ENCODE results near the gene GRIK4.

The GRIK4 gene

DNA sequence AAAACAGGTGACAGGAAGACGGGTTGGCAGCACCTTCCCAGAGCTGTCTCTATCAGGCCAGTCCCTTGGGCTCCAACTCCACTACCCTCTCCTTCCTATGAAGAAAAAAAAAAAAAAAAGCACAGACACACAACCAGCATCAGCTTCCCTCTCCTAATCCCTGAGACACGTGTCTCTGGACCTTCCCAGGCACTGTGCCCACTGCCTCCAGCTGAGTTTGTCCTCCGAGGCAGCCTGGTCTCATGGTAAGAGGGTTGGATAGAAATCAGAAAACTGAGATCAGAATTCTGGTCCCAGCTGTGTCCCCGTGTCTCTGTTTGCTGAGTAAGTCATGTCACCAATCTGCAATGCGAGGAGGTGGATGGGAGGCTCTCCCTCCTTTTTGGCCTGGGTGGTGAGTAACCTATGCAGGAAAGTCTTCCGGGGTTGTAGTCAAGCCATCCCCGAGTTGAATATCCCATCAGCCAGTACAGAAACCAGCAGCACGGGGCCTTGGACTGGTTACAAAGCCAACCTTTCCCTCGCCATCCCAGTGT is 318.6 kb downstream of the GRIK4 start:
- DNase-seq (ENCODE audit: low read depth in 3 of 3, low spot score in 1 of 3), result no peak

DNA sequence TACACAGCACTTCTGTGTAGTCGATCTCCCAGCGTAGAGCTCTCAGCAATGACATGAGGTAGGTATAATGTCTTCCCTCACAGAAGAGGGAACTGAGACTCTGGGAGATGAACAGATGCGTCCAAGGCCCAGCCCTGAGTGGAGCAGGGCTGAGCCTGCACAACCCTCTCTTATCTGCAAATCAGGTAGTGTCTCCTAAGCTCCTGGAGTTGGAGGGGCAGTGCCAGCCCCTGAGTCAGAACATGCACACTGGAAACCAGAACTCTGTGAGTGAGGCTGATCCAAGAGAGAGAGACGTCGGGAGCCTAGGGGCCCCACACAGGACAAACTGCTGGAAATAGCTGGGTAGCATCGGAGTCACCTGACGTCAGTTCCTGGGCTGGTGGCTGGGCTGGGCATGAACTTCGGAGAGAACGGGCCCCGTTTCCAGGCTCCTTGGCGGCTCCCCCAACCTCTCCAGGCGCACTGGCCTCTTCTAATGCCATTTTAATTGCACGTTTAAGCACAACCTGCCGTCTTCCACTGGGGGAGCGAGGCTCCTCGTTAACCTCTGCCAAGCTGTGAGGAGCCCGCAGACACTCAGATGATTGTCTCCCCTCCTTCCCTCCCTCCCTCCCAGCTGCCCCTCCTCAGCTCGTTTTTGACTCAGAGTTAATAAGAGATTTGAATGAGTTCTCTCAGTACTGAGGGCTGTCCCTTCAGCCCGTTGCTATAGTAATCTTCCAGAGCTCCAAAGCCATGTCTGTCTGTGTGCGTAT is 321.1 kb downstream of the GRIK4 start:
- no peak for DNase-seq (ENCODE audit: low read depth in 3 of 3, low spot score in 1 of 3)

DNA sequence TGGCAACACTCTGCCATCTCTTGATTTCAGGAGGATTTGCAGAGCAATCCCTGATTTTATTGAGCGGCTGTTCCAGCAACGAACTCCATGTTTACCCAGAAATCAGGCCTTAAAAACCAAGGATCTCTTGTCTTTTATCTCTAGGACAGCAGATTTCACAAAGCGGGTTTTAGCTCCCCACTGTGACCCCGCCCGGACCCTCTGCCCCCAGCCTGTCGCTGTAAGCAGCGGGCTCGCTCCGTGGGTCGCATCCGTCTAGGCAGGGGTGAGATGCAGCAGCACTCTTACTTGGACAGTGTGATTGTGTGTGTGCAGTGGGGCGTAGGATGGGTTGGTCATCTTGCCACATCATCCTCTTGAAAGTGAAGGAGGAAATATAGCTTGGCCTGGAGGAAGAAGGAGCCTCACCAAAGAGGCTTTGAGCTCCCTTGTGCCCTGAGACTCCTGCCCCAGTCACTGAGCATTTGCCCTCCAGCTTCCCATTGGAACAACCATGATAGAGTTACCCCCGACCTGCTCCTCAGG is 323.2 kb downstream of the GRIK4 start:
- no peak for DNase-seq (ENCODE audit: low read depth in 3 of 3, low spot score in 1 of 3)

DNA sequence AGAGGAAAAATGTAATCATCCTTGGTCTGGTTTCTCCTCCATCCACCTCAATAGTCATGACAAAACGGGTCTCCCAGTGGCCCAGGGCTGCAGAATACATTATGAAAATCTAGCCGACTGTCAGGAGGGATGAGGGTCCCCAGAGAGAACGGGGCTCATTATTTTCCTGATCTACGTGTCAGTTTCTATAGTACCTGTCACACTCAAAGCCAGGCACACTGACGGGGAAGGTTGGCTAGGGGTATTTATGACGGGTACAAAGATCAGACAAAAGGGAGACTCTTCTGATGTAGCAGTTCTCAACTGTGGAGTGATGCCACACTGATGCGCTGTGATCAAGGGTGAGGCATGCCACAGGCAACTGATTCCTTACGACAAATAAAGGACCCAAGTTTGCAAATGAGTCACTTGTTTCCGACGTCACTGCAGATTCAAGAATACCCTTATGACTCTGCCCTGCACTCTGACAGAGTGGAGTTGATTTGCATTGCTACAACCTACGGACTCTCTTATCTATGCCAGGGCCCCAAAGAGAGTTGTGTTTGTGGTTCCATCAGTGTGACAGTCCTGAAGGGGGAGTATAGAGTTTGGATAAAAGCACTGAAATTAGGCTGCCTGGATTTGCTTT is 324.2 kb downstream of the GRIK4 start:
- no peak for DNase-seq (ENCODE audit: low read depth in 3 of 3, low spot score in 1 of 3)

DNA sequence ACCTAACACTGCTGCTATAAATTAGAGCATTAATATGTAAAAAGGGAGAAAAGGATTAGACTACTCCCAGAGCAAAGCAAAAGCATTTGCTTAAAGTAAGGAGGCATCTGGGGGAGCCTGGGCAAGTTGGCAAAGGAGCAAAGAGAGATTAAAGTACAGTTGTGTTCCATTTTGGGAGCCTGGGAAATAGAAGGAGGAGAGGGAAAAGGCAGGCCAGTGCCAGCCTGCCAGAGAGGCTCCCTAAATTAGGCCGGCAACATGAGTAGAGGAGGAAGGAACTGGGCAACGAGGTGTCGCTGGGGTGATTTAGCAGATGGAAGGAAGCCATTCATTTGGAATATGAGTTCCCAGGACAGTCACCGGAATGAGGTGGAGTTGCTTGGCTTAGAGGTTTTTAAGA is 326.1 kb downstream of the GRIK4 start:
- no peak for DNase-seq (ENCODE audit: low read depth in 3 of 3, low spot score in 1 of 3)

DNA sequence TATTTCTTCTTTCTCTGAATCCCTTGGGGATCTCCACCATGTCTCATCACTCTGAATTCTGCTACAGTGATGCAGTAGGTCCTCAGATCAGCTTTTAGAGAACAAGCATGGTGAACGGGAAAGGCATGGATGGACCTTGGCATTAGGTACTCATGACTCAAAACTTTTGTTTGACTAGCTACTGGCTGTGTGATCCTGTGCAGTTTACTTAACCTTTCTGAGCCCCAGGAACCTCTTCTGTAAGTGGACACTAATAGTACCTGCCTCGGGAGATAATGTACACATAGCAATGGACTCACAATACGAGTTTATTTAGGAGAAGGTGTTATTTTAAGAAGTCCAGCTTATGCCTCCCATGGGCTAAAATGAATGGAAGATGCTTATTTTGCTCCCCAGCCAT is 327.7 kb downstream of the GRIK4 start:
- DNase-seq (ENCODE audit: low read depth in 3 of 3, low spot score in 1 of 3), result no peak

DNA sequence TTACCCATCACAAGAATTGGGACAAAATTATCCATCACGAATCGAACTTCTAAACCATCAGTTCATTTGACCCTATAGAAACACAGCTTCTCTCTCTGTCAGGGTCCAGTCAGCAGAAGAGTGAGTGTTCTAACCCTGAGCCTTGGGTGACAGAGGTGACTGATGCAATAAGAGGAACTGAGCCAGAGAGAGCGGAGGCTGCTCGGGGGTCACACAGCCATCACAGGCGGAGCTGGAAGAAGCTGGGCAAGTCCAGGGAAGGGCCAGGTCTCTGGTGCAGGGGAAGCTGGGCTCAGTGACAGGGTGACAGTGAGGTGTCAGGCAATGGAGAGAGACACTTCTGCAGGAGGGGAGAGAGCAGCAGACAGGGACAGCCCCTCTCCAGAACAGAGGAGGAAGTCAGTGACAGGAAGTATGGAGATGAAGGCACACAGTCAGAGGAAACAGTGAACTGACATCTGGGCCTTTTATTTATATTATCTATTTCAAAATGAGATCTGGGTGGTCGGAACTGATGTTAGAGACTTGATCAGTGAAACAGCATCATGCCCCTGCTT is 328.4 kb downstream of the GRIK4 start:
- DNase-seq (ENCODE audit: low read depth in 3 of 3, low spot score in 1 of 3), result no peak

DNA sequence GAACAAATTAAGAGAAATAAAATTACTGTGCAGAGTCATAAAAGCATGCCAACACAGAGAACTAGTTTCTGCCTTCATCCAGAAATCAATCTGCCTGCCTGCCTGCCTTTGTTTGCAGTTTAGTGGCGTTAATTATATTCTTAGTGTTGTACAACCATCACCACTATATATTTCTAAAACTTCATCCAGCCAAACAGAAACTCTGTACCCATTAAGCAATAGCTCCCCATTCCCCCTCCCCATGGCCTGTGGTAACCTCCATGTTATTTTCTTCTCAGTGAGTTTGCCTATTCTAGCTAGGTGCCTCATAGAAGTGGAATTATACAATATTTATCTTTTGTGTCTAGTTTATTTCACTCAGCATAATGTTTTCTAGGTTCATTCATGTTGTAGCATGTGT is 329.1 kb downstream of the GRIK4 start:
- no peak for DNase-seq (ENCODE audit: low read depth in 3 of 3, low spot score in 1 of 3)

DNA sequence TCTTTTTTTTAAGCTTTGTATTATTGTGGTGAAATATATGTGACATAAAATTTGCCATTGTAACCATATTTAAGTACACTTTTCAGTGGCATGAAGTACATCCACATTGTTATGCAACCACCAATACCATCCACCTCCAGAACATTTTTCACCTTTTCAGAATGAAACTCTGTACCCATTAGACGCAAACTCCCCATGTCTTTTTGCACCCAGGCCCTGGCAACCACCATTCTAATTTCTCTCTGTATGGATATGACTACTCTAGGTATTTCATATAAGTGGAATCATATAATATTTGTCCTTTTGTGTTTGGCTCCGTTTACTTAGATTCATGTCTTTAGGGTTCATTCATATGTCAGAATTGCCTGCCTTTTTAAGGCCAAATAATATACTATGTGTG is 329.5 kb downstream of the GRIK4 start:
- no peak for DNase-seq (ENCODE audit: low read depth in 3 of 3, low spot score in 1 of 3)

DNA sequence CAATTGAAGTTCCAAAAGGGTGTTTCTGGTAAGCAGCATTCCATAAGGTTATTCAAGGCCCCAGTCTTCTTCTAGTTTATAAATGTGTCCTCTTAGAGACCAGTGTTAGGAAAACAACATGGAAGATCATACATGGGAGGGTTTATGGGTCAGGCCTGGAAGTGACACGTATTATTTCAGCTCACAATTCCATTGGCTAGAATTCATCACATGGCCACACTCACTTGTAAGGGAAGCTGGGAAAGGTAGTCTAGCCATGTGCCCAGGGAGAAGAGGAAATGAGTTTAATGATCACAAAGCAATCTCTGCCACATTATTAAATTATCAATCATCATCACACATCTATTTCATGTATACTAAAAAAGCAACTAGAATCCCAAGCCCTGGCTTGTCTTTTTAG is 330.6 kb downstream of the GRIK4 start:
- DNase-seq (ENCODE audit: low read depth in 3 of 3, low spot score in 1 of 3), result no peak

DNA sequence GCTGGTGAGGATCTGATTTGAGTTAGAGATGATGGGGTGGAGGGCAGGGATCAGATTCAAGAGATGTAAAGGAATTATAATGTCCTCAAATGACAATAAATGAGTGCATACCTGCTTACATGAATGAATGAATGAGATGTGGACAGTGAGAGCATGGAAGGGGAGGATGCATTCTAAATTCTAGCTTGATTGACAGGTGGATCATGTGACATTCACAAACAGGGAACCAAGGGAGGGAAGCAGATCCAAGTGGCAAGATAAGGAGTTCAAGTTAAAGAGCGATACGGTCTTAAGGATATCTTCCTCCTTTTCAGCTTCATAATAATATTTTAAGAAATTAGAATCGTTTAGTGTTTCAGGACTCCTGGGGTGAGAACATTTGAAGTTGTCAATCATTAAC is 341.9 kb downstream of the GRIK4 start:
- DNase-seq (ENCODE audit: low read depth in 3 of 3, low spot score in 1 of 3), result no peak

DNA sequence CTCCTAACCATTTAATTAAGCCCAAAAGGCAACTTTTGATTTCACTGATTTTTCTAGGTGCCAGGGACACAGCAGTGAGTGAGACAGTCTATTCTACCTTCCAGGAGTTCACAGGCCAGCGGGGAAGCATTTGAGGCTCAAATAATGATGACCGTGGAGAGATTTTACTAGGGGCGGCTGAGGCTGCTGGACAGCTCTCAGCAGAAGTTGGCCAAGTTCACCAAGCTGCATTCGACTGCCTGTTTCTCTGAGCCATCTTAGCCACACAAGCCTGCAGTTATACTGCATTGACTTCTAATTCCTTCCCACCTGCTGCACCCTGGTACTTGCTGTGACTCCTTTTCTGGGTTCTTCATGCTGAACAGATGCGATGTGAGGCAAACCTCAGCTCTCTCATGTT is 343.4 kb downstream of the GRIK4 start:
- no peak for DNase-seq (ENCODE audit: low read depth in 3 of 3, low spot score in 1 of 3)

DNA sequence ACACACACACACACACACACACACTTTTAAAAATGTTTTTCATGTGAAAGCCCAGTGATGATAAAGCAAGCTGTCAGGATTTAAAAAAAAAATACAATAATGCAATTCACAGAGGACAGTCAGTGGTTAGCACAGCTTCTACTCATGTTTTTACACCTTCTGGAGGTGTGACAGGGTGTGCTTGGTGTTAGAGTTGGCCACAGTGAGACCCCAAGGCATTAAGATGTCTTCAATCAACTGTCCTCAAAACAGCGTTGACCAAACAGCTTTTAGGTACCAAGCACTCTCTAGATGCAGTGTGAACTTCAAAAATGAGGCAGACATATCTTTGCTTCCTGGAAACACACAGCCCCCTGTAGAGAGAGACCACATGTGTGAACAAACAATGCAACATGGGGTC is 346.0 kb downstream of the GRIK4 start:
- DNase-seq (ENCODE audit: low read depth in 3 of 3, low spot score in 1 of 3), result no peak

DNA sequence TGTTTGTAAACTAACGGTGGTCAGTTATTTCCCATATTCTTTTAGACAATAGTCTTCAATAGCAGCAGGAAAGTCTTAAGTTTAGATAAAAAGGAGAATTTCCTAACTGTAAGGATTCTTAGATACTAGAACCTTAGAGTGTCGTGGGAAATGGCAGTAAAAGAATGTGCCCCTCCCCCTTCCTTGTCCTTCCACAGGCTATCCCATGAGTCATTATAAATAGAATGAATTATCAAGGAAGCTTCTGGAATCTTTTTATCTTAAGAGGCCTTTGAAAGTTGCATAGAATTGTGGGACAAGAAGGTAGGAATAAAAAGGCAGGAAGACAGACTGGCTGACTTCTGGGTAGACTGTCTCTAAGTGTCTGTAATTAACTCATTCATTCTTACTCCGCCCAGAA is 347.2 kb downstream of the GRIK4 start:
- DNase-seq (ENCODE audit: low read depth in 3 of 3, low spot score in 1 of 3), result no peak

DNA sequence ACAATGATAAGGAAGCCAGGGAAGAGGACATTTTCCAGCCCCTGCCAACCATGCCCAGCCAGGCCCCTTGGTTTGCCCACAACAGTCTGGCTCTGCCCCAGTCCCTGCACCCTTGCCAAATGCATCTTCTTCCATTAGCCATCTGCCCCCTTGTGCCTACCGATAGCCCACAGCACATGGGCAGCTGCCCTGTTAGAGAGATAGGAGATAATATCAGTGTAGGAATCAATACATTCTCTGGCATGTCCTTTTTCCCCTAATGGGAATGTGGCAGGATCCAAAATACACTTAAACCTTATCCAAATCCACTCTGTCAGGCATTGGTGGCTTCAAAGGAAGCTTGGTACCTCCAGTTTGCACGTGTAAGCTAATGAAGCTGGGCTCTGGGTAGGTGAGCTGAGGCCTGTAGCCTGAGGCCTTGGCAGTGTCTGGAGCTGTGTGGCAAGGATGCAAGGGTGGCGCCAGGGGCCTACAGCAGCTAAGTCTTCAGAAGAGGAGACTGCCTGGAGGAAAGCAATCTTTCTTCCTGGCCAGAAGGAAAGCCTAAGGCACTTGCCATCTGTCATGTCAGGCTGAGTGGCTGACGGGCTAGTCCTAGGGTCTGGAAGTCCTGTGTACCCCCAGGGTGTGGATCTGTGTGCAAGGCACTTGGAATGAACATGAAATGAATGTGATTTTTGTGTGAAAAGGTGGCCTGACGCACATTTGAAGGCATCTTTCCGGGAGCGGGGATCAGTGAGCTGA is 348.2 kb downstream of the GRIK4 start:
- DNase-seq (ENCODE audit: low read depth in 3 of 3, low spot score in 1 of 3), result no peak

DNA sequence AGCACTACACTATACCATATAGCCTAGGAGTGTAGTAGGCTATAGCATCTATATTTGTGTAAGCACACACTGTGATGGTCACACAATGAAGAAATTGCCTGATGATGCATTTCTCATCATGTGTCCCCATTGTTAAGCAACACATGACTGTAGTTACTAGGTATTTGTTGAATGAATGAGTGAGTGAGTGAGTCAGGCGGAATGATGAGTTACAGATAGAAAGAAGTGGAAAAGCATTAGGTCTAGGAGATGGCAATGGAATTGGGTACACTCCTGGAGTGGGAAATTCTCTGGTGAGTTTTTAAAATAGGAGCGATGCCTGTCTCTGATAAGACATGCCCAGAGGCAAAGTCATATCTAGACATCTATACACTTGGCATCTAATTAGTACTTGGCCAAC is 351.8 kb downstream of the GRIK4 start:
- DNase-seq (ENCODE audit: low read depth in 3 of 3, low spot score in 1 of 3), result no peak

DNA sequence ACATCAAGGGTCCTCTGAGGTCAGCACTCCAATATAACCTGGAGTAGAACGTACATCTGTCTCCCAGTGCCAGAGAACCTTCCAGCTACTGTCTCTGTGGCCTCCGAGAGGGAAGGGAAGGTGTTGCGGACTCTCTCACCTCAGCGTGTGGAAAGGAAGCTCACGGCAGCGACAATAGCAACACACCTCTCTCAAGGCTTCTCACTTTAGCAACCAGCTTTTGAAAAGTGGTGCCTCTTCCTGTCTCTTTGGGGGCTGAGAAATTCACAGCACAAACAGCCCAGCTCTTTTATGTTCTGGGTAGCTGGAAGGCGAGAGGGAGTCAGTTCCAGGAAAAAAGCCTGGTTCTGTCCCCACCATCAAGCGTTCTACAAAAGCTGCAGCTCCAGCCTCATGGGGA is 355.5 kb downstream of the GRIK4 start:
- DNase-seq (ENCODE audit: low read depth in 3 of 3, low spot score in 1 of 3), result no peak

DNA sequence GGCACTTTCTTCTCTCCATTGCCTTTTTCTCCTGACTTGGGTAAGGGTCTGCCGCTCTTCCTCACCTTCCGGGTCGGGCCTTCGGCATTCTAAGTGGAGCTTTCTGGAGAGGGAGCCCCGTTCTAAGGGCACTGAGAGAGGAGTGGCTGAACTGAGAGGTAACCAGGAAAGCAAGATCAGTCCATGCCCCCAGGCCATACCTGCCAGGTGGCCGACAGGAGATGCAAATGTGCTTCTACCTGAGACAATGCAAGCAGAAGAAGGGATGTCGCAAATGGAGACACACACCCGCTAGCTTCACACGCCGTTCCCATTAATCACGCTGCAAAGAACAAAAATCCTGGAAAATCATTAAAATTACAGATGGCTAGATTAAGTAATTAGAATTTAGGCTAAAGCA is 356.0 kb downstream of the GRIK4 start:
- DNase-seq (ENCODE audit: low read depth in 3 of 3, low spot score in 1 of 3), result no peak

DNA sequence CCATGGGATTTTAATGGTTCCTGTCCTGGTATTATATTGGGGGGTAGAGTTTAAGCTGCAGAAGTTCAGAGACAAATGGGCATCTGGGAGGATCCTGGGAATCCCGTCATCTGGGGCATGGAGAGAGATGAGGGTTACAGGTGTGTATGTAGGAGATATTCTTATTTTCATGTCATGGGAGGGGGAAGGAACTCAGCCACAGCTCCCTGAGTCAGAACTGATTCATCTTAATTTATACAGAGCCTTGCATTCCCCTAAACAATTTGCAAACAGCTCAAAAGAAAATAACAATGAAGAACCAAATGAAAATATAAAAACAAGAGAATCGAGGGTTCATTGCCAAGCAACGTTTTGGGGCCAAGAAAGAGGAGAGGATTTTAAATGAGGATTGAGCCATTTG is 356.4 kb downstream of the GRIK4 start:
- no peak for DNase-seq (ENCODE audit: low read depth in 3 of 3, low spot score in 1 of 3)

DNA sequence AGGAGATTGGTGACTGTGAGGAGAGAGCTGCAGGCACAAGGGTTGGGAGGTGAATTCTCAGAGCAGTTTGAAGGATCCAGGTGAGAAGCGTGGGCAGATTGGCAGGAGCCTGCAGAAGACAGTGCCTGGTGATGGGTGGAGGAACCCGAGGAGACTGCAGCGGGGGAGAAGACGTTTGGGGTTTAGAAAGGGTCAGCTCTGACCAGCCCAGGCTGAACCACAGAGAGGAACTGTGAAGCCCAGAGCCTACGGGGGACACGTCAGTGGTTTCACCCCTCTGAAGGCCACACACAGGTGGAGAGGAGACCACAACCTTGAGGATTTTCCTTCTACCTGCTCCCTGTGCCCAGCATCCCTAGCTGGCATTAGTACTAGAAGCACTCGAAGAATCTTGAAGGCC is 357.5 kb downstream of the GRIK4 start:
- no peak for DNase-seq (ENCODE audit: low read depth in 3 of 3, low spot score in 1 of 3)

DNA sequence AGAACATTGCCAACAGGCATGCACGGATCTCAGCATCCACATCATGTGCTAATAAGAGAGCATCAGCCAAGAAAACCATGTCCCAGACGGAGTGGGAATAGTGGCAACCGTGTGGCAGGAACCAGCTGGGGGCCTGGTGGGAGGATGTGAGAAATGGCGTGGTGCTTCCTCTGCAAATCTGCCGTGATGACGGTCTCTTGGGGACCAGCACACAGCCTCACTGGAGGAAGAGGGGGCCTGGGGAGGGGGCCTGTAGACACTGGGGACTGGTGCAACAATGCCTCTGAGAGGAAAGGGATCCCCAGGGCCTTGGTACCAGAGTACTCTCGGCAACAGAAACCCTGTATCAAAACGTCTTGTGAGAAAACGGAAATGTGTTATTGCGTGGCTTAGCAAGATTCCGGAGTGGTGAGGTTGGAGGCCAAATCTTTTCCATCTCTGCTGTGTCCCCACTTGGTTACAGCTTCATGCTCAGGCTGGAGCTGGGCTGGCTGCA is 358.0 kb downstream of the GRIK4 start:
- DNase-seq (ENCODE audit: low read depth in 3 of 3, low spot score in 1 of 3), result no peak

All from stimulated activated CD4-positive, alpha-beta T cell treated with anti-CD3 and anti-CD28 coated beads, TNF-alpha, amount 100 ng/mL, for 1 hour (primary cell).